ENCODE measurements around the gene SMOC2. TPM values are rescaled to one million over a fixed set of nuclear protein-coding genes. Genes with fewer than 3 reads are reported as not detected.

The SMOC2 gene
- total RNA-seq, 1 donor from 2014 or later, result 12.6 TPM

DNA sequence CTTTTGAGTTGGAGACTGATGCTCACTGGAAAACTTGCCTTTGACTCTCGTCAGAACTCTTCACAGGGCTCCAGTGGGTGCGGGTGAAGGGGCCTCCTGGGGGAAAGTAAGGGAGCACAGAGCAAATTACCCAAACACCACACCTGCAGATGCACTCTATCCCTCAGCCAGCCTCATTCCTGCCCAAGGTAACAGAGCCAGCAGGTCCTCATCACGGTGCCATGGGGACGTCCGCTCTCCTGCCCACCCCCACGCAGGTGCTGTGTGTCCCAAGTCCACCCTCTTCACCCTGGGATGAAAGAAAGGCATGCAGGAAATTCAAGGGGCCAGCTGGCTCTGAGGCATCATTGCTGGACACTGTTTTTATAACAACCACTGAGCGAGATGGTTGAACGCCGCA is 269.0 kb downstream of the SMOC2 start:
- Histone ChIP-seq H3K36me3 (no peaks in the 10 kb centered on the region), H3K27ac (no peak overlapping the region), H3K9me3 (no peaks in the 10 kb centered on the region), H3K27me3 (ENCODE audit: low read depth) (peaks cover 19% of the 10 kb centered on the region), H3K4me1 (no peaks in the 10 kb centered on the region), H3K4me3 (no peak overlapping the region)
- TF ChIP-seq, protein P1, sequence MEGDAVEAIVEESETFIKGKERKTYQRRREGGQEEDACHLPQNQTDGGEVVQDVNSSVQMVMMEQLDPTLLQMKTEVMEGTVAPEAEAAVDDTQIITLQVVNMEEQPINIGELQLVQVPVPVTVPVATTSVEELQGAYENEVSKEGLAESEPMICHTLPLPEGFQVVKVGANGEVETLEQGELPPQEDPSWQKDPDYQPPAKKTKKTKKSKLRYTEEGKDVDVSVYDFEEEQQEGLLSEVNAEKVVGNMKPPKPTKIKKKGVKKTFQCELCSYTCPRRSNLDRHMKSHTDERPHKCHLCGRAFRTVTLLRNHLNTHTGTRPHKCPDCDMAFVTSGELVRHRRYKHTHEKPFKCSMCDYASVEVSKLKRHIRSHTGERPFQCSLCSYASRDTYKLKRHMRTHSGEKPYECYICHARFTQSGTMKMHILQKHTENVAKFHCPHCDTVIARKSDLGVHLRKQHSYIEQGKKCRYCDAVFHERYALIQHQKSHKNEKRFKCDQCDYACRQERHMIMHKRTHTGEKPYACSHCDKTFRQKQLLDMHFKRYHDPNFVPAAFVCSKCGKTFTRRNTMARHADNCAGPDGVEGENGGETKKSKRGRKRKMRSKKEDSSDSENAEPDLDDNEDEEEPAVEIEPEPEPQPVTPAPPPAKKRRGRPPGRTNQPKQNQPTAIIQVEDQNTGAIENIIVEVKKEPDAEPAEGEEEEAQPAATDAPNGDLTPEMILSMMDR (IDR thresholded peaks at IDR 0.05), result no peak
- DNase-seq (no peak), ATAC-seq (no peak)
- intact Hi-C loops (cut with DNase I), result no loop called here

- H3K4me1 ChIP-seq, result no peaks in the 10 kb centered on the region
- DNase-seq, result no peak
- TF ChIP-seq, protein P1 (IDR thresholded peaks at IDR 0.05), result peak; percentile 42
- no peak overlapping the region for H3K27ac ChIP-seq
- ATAC-seq, result no peak
- H3K9me3 ChIP-seq, result no peaks in the 10 kb centered on the region
- peaks cover 19% of the 10 kb centered on the region for H3K27me3 ChIP-seq (ENCODE audit: low read depth)
- no peak overlapping the region for H3K4me3 ChIP-seq
- no peaks in the 10 kb centered on the region for H3K36me3 ChIP-seq
- intact Hi-C loops (cut with DNase I), result no loop called here
These were observed 270.2 kb downstream of the SMOC2 start for GRCh38 chr6:168711049-168711640.

GRCh38 chr6:168711666-168712300 is 270.8 kb downstream of the SMOC2 start:
- TF ChIP-seq, protein P1 (IDR thresholded peaks at IDR 0.05), result no peak
- Histone ChIP-seq H3K27me3 (ENCODE audit: low read depth) (peaks cover 19% of the 10 kb centered on the region), H3K4me3 (no peak overlapping the region), H3K4me1 (no peaks in the 10 kb centered on the region), H3K9me3 (no peaks in the 10 kb centered on the region), H3K27ac (no peak overlapping the region), H3K36me3 (no peaks in the 10 kb centered on the region)
- no peak for DNase-seq
- no peak for ATAC-seq
- intact Hi-C loops (cut with DNase I), result no loop called here

DNA sequence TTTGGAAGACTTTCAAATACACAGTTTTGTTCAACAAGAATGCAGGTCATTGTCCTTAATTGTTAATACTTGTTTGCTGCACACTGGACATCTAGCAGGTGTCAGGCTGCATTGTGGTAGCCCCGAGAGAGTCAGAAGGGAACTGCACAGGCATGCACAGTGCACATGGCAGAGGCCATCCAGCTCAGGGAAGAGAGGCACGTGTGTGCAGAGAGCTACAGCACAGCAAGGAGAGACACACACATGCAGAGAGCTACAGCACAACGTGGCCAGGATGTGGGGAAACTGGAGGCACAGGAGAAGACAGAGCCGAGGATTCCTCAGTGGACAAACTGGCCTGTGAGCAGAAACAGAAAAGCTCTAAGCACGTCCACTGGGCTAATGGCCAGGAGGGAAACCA is 272.0 kb downstream of the SMOC2 start:
- Histone ChIP-seq H3K9me3 (no peaks in the 10 kb centered on the region), H3K4me3 (no peak overlapping the region), H3K27ac (no peak overlapping the region), H3K27me3 (ENCODE audit: low read depth) (peaks cover 20% of the 10 kb centered on the region), H3K36me3 (no peaks in the 10 kb centered on the region), H3K4me1 (no peaks in the 10 kb centered on the region)
- TF ChIP-seq, protein P1 (IDR thresholded peaks at IDR 0.05), result no peak
- ATAC-seq (no peak), DNase-seq (no peak)
- intact Hi-C loops (cut with DNase I), result no loop called here

- ATAC-seq, result peak in 1 of 2 donors; percentile 43
These were observed 272.9 kb downstream of the SMOC2 start for GRCh38 chr6:168713839-168714238.

More at GRCh38 chr6:168713839-168714238, 272.9 kb downstream of the SMOC2 start:
- no peaks in the 10 kb centered on the region for H3K36me3 ChIP-seq
- H3K4me3 ChIP-seq, result no peak overlapping the region
- no peaks in the 10 kb centered on the region for H3K9me3 ChIP-seq
- DNase-seq, result no peak
- intact Hi-C loops (cut with DNase I), result no loop called here
- peaks cover 19% of the 10 kb centered on the region for H3K27me3 ChIP-seq (ENCODE audit: low read depth)
- H3K4me1 ChIP-seq, result no peaks in the 10 kb centered on the region
- no peak overlapping the region for H3K27ac ChIP-seq
- TF ChIP-seq, protein P1 (IDR thresholded peaks at IDR 0.05), result peak; percentile 27

Data from lower lobe of right lung (tissue), 2 donors.